GM18505 (cell line): ENCODE results near the gene MLF2.

Source experiments
- ATAC-seq: cut with Tn5 transposase; IDR thresholded peaks from one replicate; pipeline ENCODE4 v1.9.1; 2021; ENCODE audit not compliant: unreplicated experiment
- POLR2A ChIP-seq: IDR thresholded peaks from 4 replicates; pipeline ENCODE4 v1.6.1; 2011; ENCODE audit warnings: borderline replicate concordance; ENCODE audit not compliant: insufficient read depth, insufficient read length; ENCODE audit errors: extremely low read depth

The MLF2 gene

DNA sequence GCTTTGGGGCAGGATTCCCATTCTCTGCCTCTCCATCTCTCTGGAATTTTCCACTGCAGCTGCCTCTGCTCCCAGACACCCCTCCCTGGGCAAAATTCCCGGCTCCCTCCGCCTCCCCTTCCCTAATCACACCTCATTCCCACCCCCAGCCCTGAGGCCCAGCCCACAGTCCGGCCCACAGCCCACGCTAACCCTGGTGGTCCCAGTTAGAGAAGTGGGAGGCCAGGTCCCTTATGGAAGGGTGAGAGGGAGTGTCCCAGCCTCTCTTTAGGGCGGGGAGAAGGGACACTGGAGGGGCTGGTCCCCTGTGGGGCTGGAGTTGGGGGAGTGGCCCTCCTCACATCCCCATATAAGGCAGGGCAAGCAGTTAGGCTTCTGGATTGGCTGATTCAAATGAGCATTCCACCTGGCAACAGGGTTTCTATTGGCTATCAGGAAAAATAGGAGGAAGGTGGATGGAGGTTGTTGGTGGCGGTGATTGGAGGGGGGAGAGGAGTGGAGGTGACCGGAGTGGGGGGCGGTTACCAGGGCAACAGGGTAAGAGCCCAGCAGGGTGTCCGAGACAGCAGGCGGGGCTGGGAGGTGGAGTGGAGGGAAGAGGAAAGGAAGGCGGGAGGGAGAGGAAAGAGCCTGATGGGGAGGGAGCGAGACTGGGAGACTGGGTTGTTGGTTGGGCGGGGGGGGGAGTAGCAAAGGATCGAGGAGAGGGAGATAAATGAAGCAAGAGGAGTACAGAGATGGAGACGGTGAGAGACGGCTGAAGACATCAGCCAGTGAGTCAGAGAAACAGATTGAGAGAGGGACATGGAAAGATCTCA is 11.3 kb upstream of the MLF2 start:
- ATAC-seq = peak; percentile 57

DNA sequence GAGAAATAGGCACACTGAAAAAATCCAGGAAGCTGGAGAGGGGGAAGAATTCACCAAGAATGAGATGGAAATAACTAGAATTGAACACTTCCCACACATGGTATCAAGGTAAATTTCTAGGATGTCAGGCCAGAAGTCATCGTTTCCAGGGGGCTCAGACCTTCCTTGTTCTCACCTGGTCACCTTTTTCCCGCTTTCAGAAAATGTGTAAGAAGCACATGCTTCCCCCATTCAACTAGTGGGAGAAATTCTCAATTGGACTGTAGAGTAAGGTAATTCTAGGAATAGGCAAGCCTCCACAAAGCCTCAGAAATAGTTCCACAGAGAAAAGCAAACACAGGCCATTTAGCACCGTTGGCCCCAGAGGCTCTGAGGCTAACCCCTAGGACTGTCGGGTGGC is 10.4 kb upstream of the MLF2 start:
- no peak for ATAC-seq
- no peak for TF ChIP-seq POLR2A

More for the DNA sequence above, 11.3 kb upstream of the MLF2 start:
- no peak for TF ChIP-seq POLR2A

DNA sequence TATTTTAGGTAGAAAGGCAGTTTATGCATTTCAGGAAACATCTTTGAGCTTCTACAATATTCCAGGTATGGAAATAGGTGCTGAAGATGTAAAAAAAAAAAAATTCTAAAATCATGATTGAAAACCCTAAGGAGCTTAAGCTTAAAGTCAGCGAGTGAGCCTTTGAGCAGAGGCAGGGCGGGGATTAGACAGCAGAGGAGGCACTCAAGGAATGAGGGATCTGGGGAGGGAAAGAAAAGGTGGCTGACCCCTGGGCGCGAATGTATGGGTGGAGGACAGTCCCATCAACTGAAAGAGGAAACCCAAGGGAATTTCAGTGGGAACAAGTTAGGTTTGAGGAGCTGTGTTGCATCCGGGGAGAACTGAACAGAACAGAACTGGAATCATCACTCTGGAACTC is 6.8 kb upstream of the MLF2 start:
- no peak for TF ChIP-seq POLR2A
- ATAC-seq = no peak

DNA sequence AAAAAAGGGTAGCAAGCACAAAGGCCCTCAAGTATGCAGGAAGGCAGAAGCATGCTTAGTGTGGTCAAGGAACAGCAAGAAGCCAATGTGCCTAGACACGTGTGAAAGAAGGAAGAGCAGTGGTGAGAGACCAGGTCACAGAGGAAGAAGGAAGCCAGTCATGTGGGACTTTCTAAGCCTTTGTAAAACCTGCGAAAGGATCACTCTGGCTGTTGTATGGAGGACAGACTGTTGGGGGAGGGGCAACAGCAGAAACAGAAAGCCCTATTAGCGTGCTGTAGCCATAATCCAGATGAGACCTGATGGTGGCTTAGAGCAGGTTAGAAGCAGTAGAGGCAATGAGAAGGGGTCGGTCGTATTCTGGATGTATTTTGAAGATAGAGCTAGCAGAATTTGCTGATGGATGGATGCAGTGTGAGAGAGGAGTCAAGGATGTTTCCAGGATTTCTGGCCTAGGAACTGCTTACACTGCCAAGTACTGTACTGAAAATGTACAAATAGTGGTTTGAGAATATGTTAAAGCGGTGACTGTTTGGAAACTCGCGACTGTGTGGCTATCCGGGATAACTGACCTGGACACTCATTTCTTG is 5.7 kb upstream of the MLF2 start:
- no peak for ATAC-seq

DNA sequence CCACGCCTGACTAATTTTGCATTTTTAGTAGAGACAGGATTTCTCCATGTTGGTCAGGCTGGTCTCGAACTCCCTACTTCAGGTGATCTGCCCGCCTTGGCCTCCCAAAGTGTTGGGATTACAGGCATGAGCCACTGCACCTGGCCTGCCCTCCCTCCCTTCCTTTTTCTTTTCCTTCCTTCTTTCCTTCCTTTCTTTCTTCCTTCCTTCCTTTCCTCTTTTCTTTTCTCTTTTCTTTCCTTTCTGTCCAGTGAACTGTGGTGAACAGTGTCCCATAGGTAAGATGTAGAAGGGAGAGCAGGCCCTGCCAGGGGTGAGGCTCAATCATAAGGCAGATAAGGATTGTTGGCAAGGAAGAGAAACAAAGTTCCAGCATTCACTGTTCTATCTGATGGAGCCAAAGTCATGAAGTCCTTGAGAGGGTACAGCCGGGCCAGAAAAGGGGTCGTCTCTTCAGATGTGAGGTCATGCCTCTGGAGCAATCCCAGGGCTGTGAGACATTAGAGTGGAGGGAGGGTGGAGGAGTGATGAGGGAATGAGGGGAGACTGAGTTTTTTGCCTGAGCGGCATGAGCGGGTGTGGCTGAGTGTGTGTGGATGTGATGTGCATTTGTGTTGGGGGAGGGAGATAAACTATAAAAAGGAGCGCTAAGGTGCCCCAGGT is 4.2 kb upstream of the MLF2 start:
- no peak for ATAC-seq
- no peak for TF ChIP-seq POLR2A

More for the DNA sequence above, 5.7 kb upstream of the MLF2 start:
- no peak for TF ChIP-seq POLR2A

DNA sequence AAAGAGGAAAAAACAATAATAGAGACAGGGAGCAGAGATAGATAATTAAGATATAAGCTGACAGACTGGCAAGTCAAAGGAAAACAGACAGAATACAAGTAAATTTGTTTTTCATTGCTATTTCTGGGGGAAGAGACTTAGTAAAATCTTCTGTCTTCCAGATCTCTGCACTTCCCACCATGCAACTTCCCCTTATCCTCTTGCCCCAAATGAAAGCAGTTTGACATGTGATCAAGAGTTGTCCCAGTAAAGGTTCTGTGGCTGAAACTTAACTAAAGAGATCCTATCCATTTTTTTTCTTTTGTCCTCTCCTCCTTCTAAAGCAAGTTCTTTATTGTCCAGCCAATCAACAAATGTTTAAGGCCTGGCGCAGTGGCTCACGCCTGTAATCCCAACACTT is 1.5 kb upstream of the MLF2 start:
- no peak for ATAC-seq
- TF ChIP-seq POLR2A = no peak

DNA sequence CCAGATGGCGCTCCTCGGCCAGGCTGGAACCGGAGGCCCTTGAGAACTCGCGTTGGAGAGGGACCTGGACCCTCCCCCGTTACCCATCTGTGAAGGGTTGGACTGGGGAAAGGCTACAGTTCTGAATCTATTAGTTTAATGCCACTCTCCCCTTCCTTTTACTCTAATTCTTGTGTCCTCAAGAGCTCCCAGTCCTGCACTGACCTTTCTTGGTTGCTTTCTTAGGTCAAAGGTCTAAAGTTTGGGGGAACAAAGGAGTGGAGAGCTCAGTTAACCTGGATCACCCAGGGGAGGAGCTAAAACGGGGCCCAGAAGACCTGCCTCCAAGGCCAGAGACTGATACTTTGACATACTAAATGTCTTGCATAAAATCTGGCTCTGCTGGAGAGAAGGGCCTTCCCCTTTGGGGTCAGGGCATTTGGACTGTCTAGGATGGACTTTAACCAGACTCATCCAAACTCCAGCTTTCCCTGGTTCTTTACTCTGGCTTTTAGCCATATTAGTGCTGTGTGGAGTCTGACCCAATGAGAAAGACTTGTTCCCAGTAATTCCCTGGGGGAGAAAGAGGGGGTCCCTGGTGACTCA is 923 bp upstream of the MLF2 start:
- TF ChIP-seq POLR2A = no peak
- no peak for ATAC-seq

DNA sequence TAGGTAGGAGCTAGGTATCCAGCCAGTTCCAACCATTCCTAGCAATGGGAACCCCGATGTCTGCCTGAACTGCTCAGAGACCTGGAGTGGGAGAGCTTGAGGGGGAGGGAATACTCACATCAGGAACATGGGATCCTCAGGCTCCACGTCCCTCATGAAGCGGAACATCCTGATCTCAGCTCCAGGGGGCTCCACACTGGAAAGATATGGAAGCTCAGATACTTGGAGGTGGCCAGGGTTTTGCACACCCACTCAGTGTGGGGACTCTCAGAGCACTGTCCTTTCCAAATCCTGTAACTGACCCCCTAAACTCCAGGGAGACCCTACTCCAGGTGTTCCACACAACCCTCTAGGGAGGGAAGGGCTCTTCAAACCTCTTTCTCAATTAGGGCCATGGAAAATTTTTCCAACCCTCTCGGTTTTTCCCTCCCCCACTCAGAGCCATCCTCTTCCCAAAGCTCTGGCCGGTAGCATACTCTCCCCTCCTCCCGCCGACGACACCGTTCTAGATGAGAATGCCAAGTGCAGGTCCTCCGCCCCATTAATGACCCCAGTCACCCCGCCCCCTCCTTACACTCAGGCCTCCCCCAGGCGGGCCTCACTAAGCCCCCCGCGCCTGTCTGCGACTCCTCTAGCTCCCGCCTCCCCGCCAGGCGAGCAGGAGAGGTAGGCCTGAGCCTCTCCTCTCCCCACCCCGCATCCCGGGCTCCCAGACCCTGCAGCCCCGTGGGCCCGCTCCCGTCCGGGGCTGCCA is 597 bp downstream of the MLF2 start:
- no peak for TF ChIP-seq POLR2A
- ATAC-seq = peak; percentile 3

DNA sequence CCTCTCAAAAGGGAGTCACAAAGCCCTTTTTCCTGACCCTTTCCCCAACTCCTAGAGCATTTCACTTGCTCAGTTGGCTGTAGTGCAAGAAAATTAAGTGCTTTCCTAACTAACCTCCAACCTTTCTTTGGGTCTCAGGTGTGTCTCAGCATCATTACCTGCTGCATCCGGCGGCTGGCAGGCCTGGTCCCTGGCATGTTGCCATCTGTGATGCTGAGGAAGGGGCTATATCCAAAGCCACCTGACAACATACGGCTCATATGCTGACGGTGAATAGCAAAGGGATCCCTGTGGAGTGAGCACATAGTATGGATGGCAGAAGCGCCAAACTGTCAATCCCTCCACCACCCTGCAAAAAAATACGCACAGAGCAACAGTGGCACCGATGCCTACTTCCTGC is 1.2 kb downstream of the MLF2 start:
- no peak for ATAC-seq
- no peak for TF ChIP-seq POLR2A

DNA sequence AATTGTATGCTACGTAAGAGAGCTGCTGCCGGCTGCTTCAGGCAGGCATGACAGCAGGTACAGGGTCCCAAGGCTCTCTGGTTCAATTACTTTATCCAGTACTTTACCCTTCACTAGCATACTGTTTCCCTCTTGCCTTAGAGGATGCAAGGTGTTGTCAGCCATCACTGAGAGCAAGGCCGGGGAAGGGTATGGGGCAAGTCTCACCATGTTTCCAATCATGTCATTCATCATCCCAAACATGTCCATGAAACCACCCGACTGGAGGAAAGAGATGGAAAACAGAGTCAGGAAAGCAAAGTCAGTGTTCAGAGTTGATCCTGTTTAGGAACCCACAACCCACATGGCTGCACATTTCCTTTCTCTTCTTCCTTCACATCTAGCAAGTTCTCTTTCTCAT is 2.4 kb downstream of the MLF2 start:
- TF ChIP-seq POLR2A = no peak
- no peak for ATAC-seq

DNA sequence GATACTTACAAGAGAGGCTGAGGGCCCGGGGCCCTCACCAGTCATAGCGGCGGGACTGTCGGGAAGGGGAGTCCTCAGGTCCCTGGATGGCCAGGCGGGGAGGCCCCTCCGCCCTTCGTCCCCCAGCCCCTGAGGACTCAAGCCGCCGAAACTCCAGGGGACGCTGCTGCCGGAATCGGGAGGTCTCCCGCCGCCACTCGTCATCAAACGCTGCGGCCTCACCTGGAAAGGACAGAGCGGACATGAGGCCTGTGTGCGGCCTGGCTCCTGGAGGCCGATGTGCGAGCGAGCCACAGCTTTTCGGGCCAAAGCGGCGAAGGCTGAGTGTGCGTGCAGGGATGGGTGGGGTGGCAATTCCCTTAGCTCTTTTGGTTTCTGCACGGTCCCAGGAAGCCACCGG is 4.2 kb downstream of the MLF2 start:
- ATAC-seq = no peak
- no peak for TF ChIP-seq POLR2A

DNA sequence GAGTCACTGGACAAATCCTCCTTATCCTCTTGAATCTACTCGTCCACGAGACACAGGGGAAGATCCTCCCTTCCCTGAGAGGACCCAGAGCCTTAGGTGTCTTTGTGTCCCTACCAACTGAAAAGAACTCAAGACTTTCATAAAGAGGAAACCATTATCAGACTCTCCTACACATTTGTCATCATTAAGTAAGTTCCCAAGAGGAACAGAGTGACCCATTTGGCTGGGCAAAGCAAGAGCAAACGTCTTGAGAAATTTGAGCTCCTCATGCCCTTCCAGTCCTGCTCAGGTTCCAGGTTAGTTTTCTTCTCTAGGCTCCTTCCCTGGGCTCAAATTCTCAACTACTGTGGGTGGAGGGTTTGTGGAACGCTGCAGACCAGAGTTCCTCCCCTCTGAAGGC is 5.7 kb downstream of the MLF2 start:
- no peak for TF ChIP-seq POLR2A

More for the DNA sequence above, 5.7 kb downstream of the MLF2 start:
- ATAC-seq = no peak
